Ishikawa (cell line): ENCODE measurements around the gene MAP2K6.

Source experiments
- CEBPB ChIP-seq: IDR thresholded peaks from 2 replicates; pipeline ENCODE4 v1.6.1; 2012
- CREB1 ChIP-seq: IDR thresholded peaks from 2 replicates; pipeline ENCODE4 v1.6.1; 2012; ENCODE audit warnings: low read depth
- EGR1 ChIP-seq: IDR thresholded peaks from 2 replicates; pipeline ENCODE4 v1.6.1; 2012
- EP300 ChIP-seq: IDR thresholded peaks from 2 replicates; pipeline ENCODE4 v1.6.1; 2012; ENCODE audit warnings: borderline replicate concordance
- FOXM1 ChIP-seq: IDR thresholded peaks from 2 replicates; pipeline ENCODE4 v1.6.1; 2012; ENCODE audit warnings: low read depth, borderline replicate concordance
- MAX ChIP-seq: IDR thresholded peaks from 2 replicates; pipeline ENCODE4 v1.6.1; 2012
- NFIC ChIP-seq: IDR thresholded peaks from 2 replicates; pipeline ENCODE4 v1.6.1; 2012
- RAD21 ChIP-seq: IDR thresholded peaks from 2 replicates; pipeline ENCODE4 v1.6.1; 2012; ENCODE audit warnings: low read depth
- TAF1 ChIP-seq: IDR thresholded peaks from 2 replicates; pipeline ENCODE4 v1.6.1; 2012; ENCODE audit warnings: low read depth, mild to moderate bottlenecking
- TCF12 ChIP-seq: IDR thresholded peaks from 2 replicates; pipeline ENCODE4 v1.6.1; 2012; ENCODE audit warnings: low read depth
- TEAD4 ChIP-seq: IDR thresholded peaks from 2 replicates; pipeline ENCODE4 v1.6.1; 2012
- YY1 ChIP-seq: IDR thresholded peaks from 2 replicates; pipeline ENCODE4 v1.6.1; 2012; ENCODE audit warnings: low read depth
- ZBTB7A ChIP-seq: IDR thresholded peaks from 2 replicates; pipeline ENCODE4 v1.6.1; 2012; ENCODE audit warnings: low read depth
- TF ChIP-seq, protein P1 (sequence below): IDR thresholded peaks from 2 replicates; pipeline ENCODE4 v1.6.1; 2012
- TF ChIP-seq, protein P2 (sequence below): IDR thresholded peaks from 2 replicates; pipeline ENCODE4 v1.6.1; 2012; ENCODE audit warnings: low read depth, mild to moderate bottlenecking

The MAP2K6 gene

GRCh38 chr17:69579961-69580677, 165.6 kb downstream of the MAP2K6 start:
- TF ChIP-seq FOXM1 (no peak), EGR1 (no peak), ZBTB7A (no peak), EP300 (no peak), TEAD4 (no peak), CEBPB (no peak), TAF1 (no peak), CREB1 (no peak), YY1 (no peak), RAD21 (no peak), NFIC (no peak), MAX (no peak)
- TF ChIP-seq, protein P1, sequence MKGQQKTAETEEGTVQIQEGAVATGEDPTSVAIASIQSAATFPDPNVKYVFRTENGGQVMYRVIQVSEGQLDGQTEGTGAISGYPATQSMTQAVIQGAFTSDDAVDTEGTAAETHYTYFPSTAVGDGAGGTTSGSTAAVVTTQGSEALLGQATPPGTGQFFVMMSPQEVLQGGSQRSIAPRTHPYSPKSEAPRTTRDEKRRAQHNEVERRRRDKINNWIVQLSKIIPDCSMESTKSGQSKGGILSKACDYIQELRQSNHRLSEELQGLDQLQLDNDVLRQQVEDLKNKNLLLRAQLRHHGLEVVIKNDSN, result no peak
- TF ChIP-seq, protein P2, sequence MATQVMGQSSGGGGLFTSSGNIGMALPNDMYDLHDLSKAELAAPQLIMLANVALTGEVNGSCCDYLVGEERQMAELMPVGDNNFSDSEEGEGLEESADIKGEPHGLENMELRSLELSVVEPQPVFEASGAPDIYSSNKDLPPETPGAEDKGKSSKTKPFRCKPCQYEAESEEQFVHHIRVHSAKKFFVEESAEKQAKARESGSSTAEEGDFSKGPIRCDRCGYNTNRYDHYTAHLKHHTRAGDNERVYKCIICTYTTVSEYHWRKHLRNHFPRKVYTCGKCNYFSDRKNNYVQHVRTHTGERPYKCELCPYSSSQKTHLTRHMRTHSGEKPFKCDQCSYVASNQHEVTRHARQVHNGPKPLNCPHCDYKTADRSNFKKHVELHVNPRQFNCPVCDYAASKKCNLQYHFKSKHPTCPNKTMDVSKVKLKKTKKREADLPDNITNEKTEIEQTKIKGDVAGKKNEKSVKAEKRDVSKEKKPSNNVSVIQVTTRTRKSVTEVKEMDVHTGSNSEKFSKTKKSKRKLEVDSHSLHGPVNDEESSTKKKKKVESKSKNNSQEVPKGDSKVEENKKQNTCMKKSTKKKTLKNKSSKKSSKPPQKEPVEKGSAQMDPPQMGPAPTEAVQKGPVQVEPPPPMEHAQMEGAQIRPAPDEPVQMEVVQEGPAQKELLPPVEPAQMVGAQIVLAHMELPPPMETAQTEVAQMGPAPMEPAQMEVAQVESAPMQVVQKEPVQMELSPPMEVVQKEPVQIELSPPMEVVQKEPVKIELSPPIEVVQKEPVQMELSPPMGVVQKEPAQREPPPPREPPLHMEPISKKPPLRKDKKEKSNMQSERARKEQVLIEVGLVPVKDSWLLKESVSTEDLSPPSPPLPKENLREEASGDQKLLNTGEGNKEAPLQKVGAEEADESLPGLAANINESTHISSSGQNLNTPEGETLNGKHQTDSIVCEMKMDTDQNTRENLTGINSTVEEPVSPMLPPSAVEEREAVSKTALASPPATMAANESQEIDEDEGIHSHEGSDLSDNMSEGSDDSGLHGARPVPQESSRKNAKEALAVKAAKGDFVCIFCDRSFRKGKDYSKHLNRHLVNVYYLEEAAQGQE, result no peak

DNA sequence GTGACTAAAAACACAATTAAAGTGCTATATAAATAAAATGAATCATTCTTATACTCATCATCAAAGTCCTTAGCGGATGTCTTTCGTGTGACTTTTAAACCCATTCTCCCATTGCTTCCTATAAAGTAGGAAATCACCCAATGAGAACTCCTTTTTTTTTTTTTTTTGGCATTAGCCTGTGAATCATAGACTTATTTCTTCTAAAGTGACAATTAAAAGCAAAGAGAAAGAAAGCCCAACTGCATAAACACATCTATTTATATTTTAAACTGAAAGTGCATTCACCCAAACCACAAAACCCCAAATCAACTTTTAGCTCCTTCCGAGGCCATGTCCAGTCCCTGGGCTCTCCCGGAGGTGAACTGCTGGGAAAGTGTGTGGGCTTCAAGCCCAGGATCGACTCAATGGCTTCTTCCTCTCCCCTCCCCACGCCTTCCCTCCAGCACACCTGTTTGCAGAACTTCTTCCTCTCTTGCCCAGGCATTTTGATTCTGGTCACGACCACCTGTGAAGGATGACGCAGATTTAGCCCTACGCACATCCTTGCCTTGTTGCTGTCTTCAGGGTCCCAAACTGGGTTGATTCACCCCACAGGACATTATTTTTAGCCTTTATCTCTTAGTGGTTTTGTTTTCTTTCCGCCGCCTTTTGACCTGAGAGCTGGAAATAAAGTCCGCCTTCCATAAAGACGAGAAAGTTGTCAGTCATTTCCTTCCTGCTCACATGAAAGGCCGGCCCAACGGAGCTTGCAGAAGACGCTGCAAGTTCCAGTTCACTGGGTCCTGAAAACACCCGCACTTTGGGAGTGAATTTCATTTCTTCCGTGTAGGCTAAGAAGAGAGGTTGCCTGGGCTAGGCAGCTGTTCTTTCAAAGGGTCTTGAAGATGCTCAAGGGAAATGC, 166.8 kb downstream of the MAP2K6 start:
- TF ChIP-seq YY1 (no peak), EGR1 (no peak), TAF1 (no peak), TEAD4 (no peak)
- TF ChIP-seq, protein P2, result no peak

DNA sequence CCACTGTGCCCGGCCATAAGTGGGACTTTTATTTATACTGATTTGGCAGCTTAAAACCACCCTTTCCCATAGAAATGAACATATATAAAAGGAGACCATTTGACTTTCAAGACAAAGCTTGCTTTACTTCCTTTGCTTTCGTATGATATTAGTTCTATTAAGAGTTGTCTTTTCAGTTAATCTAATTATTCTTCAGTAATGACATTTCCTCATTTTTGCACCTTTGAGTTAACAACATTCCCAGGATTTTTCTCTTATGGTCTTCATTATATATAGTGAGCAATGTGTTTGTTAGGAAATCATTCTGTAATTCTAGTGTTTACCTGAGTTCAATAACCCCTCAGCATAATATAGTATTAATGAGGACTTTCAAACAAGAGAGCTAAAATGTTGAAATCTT, 173.8 kb downstream of the MAP2K6 start:
- TF ChIP-seq EGR1 (no peak), ZBTB7A (no peak), NFIC (no peak), FOXM1 (no peak), CREB1 (no peak), TEAD4 (no peak), CEBPB (no peak), EP300 (no peak), TCF12 (no peak)
- TF ChIP-seq, protein P1, result no peak
- TF ChIP-seq, protein P2, result no peak

- no peak for TF ChIP-seq RAD21
These were observed 174.3 kb downstream of the MAP2K6 start for GRCh38 chr17:69588827-69589239.

GRCh38 chr17:69590671-69591070, 176.2 kb downstream of the MAP2K6 start:
- TF ChIP-seq FOXM1, result no peak
- no peak for TF ChIP-seq MAX
- TF ChIP-seq, protein P2, result no peak
- TF ChIP-seq EGR1, result no peak
